H1 (cell line): ENCODE results near the gene TMEM235. TPM values are rescaled to one million over a fixed set of nuclear protein-coding genes. Genes with fewer than 3 reads are reported as not detected.

Experiments
- ASH2L ChIP-seq: fragments of 200-600, 300-600 bp; sonication (generic); IDR thresholded peaks from one replicate; pipeline ENCODE4 v1.7.1; 2017; ENCODE audit warnings: low read length
- ATF2 ChIP-seq: IDR thresholded peaks from 2 replicates; pipeline ENCODE4 v1.6.1; 2012; ENCODE audit warnings: low read length, inconsistent platforms
- CEBPB ChIP-seq: IDR thresholded peaks from 2 replicates; pipeline ENCODE4 v1.6.1; 2012; ENCODE audit warnings: low read depth, low read length
- CTBP2 ChIP-seq: IDR thresholded peaks from 2 replicates; pipeline ENCODE4 v1.7.0; 2011; ENCODE audit warnings: borderline replicate concordance, mild to moderate bottlenecking, moderate library complexity, mixed read lengths, low read length; ENCODE audit not compliant: insufficient read depth, insufficient read length
- E2F6 ChIP-seq: IDR thresholded peaks from 2 replicates; pipeline ENCODE4 v1.6.1; 2012; ENCODE audit warnings: inconsistent platforms
- EGR1 ChIP-seq: IDR thresholded peaks from 2 replicates; pipeline ENCODE4 v1.6.1; 2011; ENCODE audit warnings: low read depth, low read length, borderline replicate concordance
- EZH2 ChIP-seq: fragments of 200-600 bp; sonication (generic); IDR thresholded peaks from 2 replicates; pipeline ENCODE4 v1.7.1; 2012; ENCODE audit warnings: low read depth, mild to moderate bottlenecking, moderate library complexity, low read length, inconsistent platforms; ENCODE audit not compliant: severe bottlenecking
- FOSL1 ChIP-seq: IDR thresholded peaks from 2 replicates; pipeline ENCODE4 v1.6.1; 2011; ENCODE audit warnings: mild to moderate bottlenecking, low read depth, low read length, moderate library complexity; ENCODE audit not compliant: insufficient read depth
- GABPA ChIP-seq: IDR thresholded peaks from 2 replicates; pipeline ENCODE4 v1.6.1; 2011; ENCODE audit warnings: mild to moderate bottlenecking, low read length, moderate library complexity, borderline replicate concordance; ENCODE audit not compliant: insufficient read depth
- JUN ChIP-seq: IDR thresholded peaks from 2 replicates; pipeline ENCODE4 v1.6.1; 2011; ENCODE audit warnings: low read depth, mild to moderate bottlenecking, improper control_type of control experiment, low read length
- JUND ChIP-seq: IDR thresholded peaks from 2 replicates; pipeline ENCODE4 v1.6.1; 2011; ENCODE audit warnings: mild to moderate bottlenecking, improper control_type of control experiment, low read length
- KDM1A ChIP-seq: fragments of 200-600, 300-600 bp; sonication (generic); IDR thresholded peaks from 2 replicates; pipeline ENCODE4 v1.7.1; 2016; ENCODE audit warnings: mild to moderate bottlenecking, low read length, borderline replicate concordance
- MAFK ChIP-seq: IDR thresholded peaks from 2 replicates; pipeline ENCODE4 v1.6.1; 2012; ENCODE audit warnings: low read depth, mild to moderate bottlenecking, improper control_type of control experiment, low read length
- NANOG ChIP-seq: IDR thresholded peaks from 2 replicates; pipeline ENCODE4 v1.6.1; 2011; ENCODE audit warnings: low read length, low read depth, mild to moderate bottlenecking, inconsistent platforms; ENCODE audit not compliant: insufficient read depth, poor library complexity, severe bottlenecking
- POLR2A ChIP-seq, 2 experiments: IDR thresholded peaks; 1 replicate in 1 of 2; 2 replicates in 1 of 2; pipeline ENCODE4 v1.6.1; 2011; ENCODE audit warnings: low read depth in 2 of 2, low read length in 2 of 2, mild to moderate bottlenecking in 2 of 2; ENCODE audit errors: control extremely low read depth in 1 of 2
- POU5F1 ChIP-seq: IDR thresholded peaks from 2 replicates; pipeline ENCODE4 v1.6.1; 2011; ENCODE audit warnings: low read depth, mild to moderate bottlenecking, low read length, moderate library complexity
- RBBP5 ChIP-seq: IDR thresholded peaks from 2 replicates; pipeline ENCODE4 v1.7.1; 2012; ENCODE audit warnings: low read depth, mild to moderate bottlenecking, inconsistent platforms, low read length, moderate library complexity, borderline replicate concordance
- SIN3A ChIP-seq, 2 experiments: IDR thresholded peaks in 1 of 2; conservative IDR thresholded peaks in 1 of 2; 2 replicates each; pipeline ENCODE4 v1.6.1; 2011 to 2012; ENCODE audit warnings: low read length in 2 of 2, improper control_type of control experiment in 1 of 2, low read depth in 1 of 2, mild to moderate bottlenecking in 1 of 2
- SIRT6 ChIP-seq: IDR thresholded peaks from one replicate; pipeline ENCODE4 v1.7.1; 2012; ENCODE audit warnings: low read length, inconsistent platforms
- SIX5 ChIP-seq: IDR thresholded peaks from 2 replicates; pipeline ENCODE4 v1.6.1; 2011; ENCODE audit warnings: mild to moderate bottlenecking, low read depth, low read length
- SP2 ChIP-seq: IDR thresholded peaks from 2 replicates; pipeline ENCODE4 v1.6.1; 2012; ENCODE audit warnings: mild to moderate bottlenecking, low read length, inconsistent platforms
- ZNF274 ChIP-seq: IDR thresholded peaks from 2 replicates; pipeline ENCODE4 v1.7.0; 2012; ENCODE audit warnings: low read length, borderline replicate concordance; ENCODE audit errors: extremely low read depth
- polyA plus RNA-seq, 7 experiments: library from polyadenylated mRNA; depleted of rRNA in 3 of 7; stranded (reverse) in 5 of 7; unstranded in 2 of 7; fragments of >200 nt in 5 of 7; fragments of 200-250 nt in 2 of 7; gene quantifications; 1 replicate in 5 of 7; 2 replicates in 1 of 7; 4 replicates in 1 of 7; pipeline versions ENCODE4 v1.2.1 to v1.2.3, GENCODE V29; 2011 to 2013; ENCODE audit warnings: missing spikeins in 2 of 7, mixed read lengths in 2 of 7
- total RNA-seq: library from RNA; stranded (reverse); fragmentation: NEBNext Ultra II Directional; extraction: Animal tissue kit (Norgen Biotek cat#: 25700); gene quantifications from 2 replicates; pipeline ENCODE4 v1.2.1, GENCODE V29; 2021

The TMEM235 gene
- total and polyA plus RNA-seq, 2 of the 8 experiments (the other 6 are each of a cell fraction or from before 2014, with no cell fraction given) = 0.05 to 0.15 TPM

- TF ChIP-seq SP2 = no peak
- TF ChIP-seq ATF2 = no peak
- TF ChIP-seq E2F6 = peak; percentile 95
- no peak for TF ChIP-seq SIX5
- TF ChIP-seq NANOG = peak; percentile 25
- no peak for TF ChIP-seq POU5F1
- TF ChIP-seq JUND = no peak
- TF ChIP-seq MAFK = no peak
- no peak for TF ChIP-seq GABPA
- TF ChIP-seq ZNF274 = no peak
- TF ChIP-seq EZH2 = no peak
- TF ChIP-seq CTBP2 = peak; percentile 26
- no peak for TF ChIP-seq KDM1A
- TF ChIP-seq SIRT6 = no peak
- TF ChIP-seq CEBPB = no peak
- TF ChIP-seq POLR2A (IDR thresholded peaks at IDR 0.05; ENCODE audit: control extremely low read depth in 1 of 2, low read depth in 2 of 2, low read length in 2 of 2) = peak; percentile 98
- peak; percentile 4; the same call in 1 of the 2 replicates for TF ChIP-seq EGR1
- TF ChIP-seq RBBP5 = no peak
- peak in 1 of 2 experiments; percentile 79; a peak in 2 of 4 replicates for TF ChIP-seq SIN3A (conservative IDR thresholded peaks at IDR 0.05 in 1 of 2, IDR thresholded peaks at IDR 0.05 in 1 of 2; ENCODE audit: low read depth in 1 of 2, low read length in 2 of 2)
- TF ChIP-seq ASH2L = peak; percentile 61
- no peak for TF ChIP-seq FOSL1
- no peak for TF ChIP-seq JUN
Observed at GRCh38 chr17:78186692-78187595, 44.5 kb upstream of the TMEM235 start, which contains the start of the genes AFMID and TK1 (continued).
